NOMO-1 (cell line): ENCODE data around the gene IRF7.
"Not testable (repeated sequence)": the region's sequence is repeated elsewhere in the genome, so short reads cannot be mapped to it uniquely, and the experiment has no call there.

ENCODE experiments used
- DNase-seq, 2 experiments: peaks; one replicate each; lab custom pipeline; 2025; ENCODE audit not compliant: unreplicated experiment in 2 of 2; lab: John Stamatoyannopoulos, UW

IRF7 gene

GRCh38 chr11:615504-616319 is at the start of gene IRF7:
Gene IRF7, minus strand, starts transcription at chr11:615950. Its CDS starts 586 bp downstream, at chr11:615364.
- DNase-seq, result peak; percentile 96 to 98

DNA sequence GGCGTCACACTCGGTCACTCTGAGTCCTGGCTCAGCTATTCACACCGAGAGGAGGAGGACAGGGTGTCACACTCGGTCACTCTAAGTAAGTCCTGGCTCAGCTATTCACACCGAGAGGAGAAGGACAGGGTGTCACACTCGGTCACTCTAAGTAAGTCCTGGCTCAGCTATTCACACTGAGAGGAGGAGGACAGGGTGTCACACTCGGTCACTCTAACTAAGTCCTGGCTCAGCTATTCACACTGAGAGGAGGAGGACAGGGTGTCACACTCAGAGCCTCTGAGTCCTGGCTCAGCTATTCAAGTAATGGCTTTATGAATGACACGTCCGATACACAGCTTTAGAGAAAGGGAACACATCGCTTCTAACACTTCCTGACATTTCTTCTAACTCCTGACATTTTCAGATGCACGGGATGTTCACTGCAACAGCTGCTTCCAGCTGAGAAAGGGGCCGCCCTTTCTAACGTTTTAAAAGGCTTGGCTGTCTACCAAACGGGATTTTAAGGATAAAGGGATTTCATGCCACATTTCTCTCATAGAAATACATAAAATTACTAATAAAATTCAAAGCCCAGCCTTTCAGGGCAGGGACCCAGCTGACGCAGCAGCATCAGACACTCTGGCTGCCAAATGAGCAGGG is 49.4 kb upstream of the IRF7 start:
- no peak for DNase-seq

GRCh38 chr11:662689-663274 is 47.0 kb upstream of the IRF7 start:
- peak in 1 of 2 experiments; percentile 7 for DNase-seq

DNA sequence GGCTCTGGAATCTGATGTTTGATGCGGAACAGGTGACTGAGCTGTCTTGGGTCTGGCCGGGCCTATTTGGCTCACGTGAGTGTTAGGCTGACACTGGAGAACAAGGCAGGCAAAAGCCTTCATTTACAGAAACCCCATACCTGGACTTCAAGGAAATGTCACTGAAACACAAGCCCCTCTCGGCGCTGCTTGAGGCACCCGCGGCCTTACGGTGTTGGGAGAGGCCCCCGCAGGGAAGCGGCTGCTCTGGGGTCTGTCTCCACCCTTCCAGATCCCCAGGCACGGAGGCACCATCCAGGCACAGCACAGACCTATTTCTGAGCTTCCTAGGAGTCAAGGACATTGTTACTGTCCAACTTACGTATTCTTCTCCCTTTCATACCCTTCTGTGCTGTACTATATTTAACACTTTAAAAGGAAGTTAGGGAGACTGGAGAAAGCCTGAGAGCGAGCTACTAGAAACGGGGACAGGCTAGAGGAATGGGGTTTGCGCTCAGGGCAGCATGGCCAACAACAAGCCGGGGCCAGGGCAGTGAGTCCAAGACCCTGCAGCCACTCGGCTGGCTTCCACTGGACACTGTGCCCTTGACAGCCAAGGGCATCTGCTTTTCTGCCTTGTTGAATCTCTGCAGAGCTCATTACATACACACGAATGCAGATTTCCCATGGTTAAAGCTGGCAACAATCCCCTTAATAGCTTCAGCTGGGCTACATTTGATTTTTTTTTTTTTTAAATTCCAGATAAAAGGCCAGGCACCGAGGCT is 45.1 kb upstream of the IRF7 start:
- no peak for DNase-seq

DNA sequence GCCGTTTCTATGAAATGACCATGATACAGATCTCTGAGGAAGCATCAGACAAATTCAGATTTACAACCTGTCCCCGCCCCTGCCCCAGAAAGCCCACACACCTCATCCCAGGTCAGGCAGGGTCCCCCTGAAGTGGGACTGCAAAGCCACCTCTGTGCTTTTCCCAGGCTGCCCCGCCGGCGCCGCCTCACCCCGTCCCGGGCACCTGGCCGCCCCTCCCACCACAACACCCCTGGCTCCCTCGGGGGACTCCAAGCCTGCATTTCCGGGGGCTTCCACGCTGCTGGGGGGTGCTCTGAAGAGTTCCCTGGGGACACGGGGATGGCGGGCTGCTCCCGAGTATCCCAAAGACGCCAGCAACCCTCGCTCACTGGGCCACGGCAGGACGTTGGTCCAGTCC is 44.5 kb upstream of the IRF7 start:
- no peak for DNase-seq

DNA sequence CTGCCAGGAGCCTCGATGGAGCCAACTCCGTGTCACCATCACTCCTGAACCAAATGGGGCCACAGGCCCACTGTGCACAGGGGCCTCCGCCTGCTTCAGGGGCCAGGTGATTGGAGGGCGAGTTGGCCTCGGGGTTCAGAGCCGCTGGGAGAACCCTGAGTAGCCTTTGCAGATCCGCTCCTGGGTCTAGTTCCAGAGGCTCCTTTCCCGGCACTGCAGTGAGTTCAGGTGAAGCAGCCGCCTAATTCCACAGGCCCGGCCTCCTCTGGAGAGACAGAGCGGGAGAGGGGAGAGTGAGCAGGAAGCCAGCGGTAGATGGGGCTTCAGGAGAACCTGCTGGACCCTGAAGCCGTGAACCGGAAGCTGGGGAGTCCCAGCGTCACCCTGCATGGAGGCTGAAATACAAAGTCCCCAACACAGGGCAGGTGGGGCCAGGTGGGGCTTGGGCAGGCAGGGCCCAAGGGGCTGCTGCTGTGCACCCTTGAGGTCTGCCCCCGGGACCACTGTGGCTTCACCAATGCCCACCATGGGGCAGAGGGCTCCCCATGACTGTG is 43.9 kb upstream of the IRF7 start:
- no peak for DNase-seq

- DNase-seq, result no peak
Observed at GRCh38 chr11:657691-658126, 42.0 kb upstream of the IRF7 start.

GRCh38 chr11:656866-657265 is 41.1 kb upstream of the IRF7 start:
- no peak for DNase-seq

DNA sequence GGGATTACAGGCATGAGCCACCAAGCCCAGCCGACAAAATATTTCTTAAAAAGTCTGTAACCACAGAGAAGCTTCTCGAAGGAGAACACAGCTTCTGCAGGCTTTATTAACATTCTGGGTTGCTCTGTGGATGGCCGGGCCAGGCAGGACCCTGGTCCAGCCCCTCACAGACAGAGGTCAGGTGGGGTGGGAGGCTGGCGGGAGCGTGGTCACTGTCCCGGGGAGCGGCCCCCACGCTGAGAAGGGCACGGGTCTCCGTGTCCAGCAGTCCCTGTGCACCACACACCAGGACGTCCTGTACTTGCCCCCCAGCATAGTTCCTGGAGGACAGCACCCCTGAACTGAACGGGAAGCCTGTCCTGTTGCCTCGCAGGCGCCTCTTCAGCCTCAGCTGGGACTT is 40.7 kb upstream of the IRF7 start:
- DNase-seq, result no peak

DNA sequence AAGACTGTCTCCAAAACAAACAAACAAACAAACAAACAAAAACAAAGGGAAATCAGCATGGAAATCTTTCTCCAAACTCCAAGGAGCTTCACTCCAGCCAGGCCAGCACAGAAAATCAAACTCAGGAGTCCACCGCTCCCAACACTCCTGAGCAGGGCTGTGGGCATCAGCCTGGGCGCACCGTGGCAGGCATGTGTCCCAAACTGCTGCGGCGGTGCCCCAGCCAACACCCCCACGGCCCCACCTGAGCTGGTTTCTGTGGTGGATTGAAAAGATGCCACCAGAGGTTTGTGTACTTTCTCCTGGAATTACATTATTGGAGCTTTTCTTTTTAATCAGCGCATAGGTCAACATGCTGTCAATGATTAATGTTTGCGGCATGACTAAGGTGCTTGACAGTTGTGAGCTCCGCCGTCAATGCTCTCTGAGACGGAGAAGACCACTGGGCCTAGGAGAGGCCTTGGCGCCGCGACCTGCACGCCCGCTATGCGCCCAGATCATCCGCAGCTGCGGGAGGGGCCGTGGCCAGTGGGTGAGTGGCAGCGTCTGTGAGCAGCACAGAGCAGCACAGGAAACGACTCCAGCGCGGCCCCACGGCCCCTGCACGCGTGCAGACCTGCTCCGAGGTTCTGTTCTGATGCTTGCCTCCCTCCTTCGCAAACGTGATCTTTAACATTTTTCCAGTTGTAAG is 39.4 kb upstream of the IRF7 start:
- DNase-seq, result no peak

GRCh38 chr11:654444-654843 is 38.7 kb upstream of the IRF7 start:
- not testable (repeated sequence) for DNase-seq

DNA sequence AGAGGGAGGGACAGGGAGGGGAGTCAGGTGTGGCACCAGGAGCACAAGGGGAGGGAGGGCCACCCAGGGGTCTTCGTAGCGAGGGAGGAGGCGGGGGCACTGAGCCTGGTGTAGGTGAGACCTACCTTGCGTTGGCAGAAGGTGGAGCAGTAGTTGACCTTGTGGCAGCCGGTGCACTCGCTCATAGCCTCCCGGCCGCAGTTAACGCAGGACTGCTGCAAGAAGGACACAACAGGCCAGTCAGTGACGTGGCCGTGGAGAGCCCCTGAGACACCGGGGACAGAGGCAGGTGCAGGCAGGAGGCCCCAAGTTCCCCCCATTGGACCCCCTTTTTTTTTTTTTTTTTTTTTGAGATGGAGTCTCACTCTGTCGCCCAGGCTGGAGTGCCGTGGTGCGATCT is 38.1 kb upstream of the IRF7 start:
- no peak for DNase-seq

DNA sequence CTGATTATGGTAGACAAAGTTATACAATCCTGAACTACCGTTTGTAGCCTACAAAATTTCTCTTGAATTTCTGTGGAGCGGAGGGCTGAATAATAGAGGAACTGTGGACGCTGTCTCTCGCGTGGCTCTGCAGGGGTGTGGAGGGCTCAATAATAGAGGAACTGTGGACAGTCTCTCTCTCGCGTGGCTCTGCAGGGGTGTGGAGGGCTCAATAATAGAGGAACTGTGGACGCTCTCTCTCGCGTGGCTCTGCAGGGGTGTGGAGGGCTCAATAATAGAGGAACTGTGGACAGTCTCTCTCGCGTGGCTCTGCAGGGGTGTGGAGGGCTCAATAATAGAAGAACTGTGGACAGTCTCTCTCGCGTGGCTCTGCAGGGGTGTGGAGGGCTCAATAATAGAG is 37.4 kb upstream of the IRF7 start:
- peak in 1 of 2 experiments; percentile 13 for DNase-seq

DNA sequence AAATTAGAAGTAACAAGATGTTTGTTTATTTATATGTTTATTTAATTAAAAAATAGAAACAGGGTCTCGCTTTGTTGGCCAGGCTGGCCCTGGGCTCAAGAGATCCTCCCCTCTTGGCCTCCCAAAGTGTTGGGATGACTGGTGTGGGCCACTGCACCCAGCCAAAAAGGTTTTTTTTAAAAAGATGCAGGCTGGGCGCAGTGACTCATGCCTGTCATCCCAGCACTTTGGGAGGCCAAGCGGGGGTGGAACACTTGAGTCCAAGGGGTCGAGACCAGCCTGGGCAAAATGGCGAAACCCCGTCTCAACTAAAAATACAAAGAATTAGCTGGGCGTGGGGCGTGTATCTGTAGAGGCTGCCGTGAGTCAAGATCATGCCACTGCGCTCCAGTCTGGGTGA is 34.7 kb upstream of the IRF7 start:
- no peak for DNase-seq

GRCh38 chr11:647672-648158 is 32.0 kb upstream of the IRF7 start:
- not testable (repeated sequence) for DNase-seq

DNA sequence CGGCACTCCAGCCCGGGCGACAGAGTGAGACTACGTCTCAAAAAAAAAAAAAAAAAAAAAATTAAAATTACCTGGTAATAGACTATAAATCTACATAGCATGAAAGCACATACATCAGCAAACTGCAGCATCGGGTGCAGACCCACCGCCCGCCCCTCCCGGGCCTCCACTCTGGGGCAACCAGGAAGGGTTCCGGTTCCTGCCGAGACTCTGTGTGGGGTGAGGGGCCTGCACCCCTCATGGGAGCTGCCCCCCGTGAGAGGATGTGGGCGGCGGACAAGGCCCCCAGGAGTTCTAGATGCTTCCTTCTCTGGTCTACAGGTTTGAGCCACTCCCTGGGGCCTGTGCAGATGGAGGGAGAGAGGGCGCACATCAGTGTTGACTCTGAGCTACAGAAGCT is 30.5 kb upstream of the IRF7 start:
- no peak for DNase-seq

DNA sequence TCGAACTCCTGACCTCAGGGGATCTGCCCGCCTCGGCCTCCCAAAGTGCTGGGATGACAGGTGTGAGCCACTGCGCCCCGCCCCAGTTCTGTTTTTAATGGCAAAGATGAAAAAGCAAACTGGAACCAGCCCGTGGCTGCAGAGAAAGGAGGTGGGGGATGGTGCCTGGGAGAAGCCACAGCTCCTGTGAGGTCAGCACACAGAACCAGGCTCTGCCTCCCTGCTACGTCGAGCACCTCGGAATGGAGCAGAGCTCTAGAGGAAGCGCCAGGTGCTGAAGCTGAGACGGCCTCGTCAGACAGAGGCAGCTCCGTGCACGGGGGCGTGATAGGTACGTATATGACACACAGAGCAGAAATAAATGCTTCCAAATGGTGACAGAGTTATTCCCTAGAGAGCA is 29.8 kb upstream of the IRF7 start:
- no peak for DNase-seq

- DNase-seq, result no peak
Observed at GRCh38 chr11:643849-644738, 28.3 kb upstream of the IRF7 start.

- DNase-seq, result no peak
Observed at GRCh38 chr11:643366-643765, 27.6 kb upstream of the IRF7 start.
